GM23338 (cell line): ENCODE results near the gene WEE2.

Experiments used
- CREB1 ChIP-seq: fragments of 250-450 bp; sonication (Bioruptor Pico); IDR thresholded peaks from 2 replicates; pipeline ENCODE4 v1.5.0; 2020; ENCODE audit warnings: low read depth, mild to moderate bottlenecking, moderate library complexity
- CTCF ChIP-seq, 2 experiments: fragments of 200-600 bp in 1 of 2; sonication (generic) in 1 of 2; conservative IDR thresholded peaks; 2 replicates each; pipeline versions ENCODE4 v1.5.1 to v1.6.1; 2016 to 2017; ENCODE audit warnings: antibody characterized with exemption in 2 of 2, low read depth in 2 of 2, mild to moderate bottlenecking in 2 of 2, moderate library complexity in 1 of 2
- ETS1 ChIP-seq: IDR thresholded peaks from 2 replicates; pipeline ENCODE4 v1.6.1; 2016; ENCODE audit warnings: antibody characterized with exemption
- EZH2 ChIP-seq: fragments of 200-600 bp; sonication (generic); IDR thresholded peaks from one replicate; pipeline ENCODE4 v1.8.0; 2017; ENCODE audit warnings: antibody characterized with exemption, mild to moderate bottlenecking, low read depth; ENCODE audit not compliant: unreplicated experiment
- EZH2phosphoT487 ChIP-seq: fragments of 200-600 bp; sonication (generic); IDR thresholded peaks from one replicate; pipeline ENCODE4 v1.8.1; 2018; ENCODE audit warnings: antibody characterized with exemption; ENCODE audit not compliant: unreplicated experiment
- JUNB ChIP-seq: IDR thresholded peaks from one replicate; pipeline ENCODE4 v1.6.1; 2016; ENCODE audit warnings: antibody characterized with exemption; ENCODE audit not compliant: unreplicated experiment
- POLR2AphosphoS5 ChIP-seq: IDR thresholded peaks from 2 replicates; pipeline ENCODE4 v1.6.1; 2016; ENCODE audit warnings: antibody characterized with exemption, low read depth
- REST ChIP-seq: IDR thresholded peaks from one replicate; pipeline ENCODE4 v1.6.1; 2018; ENCODE audit warnings: antibody characterized with exemption; ENCODE audit not compliant: unreplicated experiment
- STAT1 ChIP-seq: IDR thresholded peaks from one replicate; pipeline ENCODE4 v1.6.1; 2016; ENCODE audit warnings: antibody characterized with exemption; ENCODE audit not compliant: unreplicated experiment
- ZNF114 ChIP-seq: fragments of 250-450 bp; sonication (Bioruptor Pico); IDR thresholded peaks from 2 replicates; pipeline ENCODE4 v1.5.0; 2020; ENCODE audit warnings: mild to moderate bottlenecking, moderate library complexity
- ZNF462 ChIP-seq: fragments of 250-450 bp; sonication (Bioruptor Pico); IDR thresholded peaks from 2 replicates; pipeline ENCODE4 v1.5.0; 2020; ENCODE audit warnings: mild to moderate bottlenecking, moderate library complexity

- TF ChIP-seq CTCF (conservative IDR thresholded peaks at IDR 0.05; ENCODE audit: low read depth in 2 of 2) (no peak), POLR2AphosphoS5 (no peak), STAT1 (no peak), EZH2 (no peak), JUNB (no peak), EZH2phosphoT487 (no peak), CREB1 (CRISPR knock-in tag) (no peak), REST (no peak), ETS1 (no peak), ZNF462 (CRISPR knock-in tag) (0 out of 2 replicates have a peak, but pooled peaks have one; percentile 22), ZNF114 (CRISPR knock-in tag) (no peak)
Observed at GRCh38 chr7:141713890-141714289, 5.7 kb downstream of the WEE2 start.
